ENCODE measurements around the gene UBQLN2.

Gene UBQLN2

GRCh38 chrX:56564164-56564885 is 898 bp downstream of the UBQLN2 start:
- peak overlapping the region; percentile 63 for H3K4me3 ChIP-seq (ENCODE audit: low read depth, low read length)
- TF ChIP-seq CTCF (IDR thresholded peaks at IDR 0.05; ENCODE audit: low read depth, low read length): no peak

- TF ChIP-seq CTCF (IDR thresholded peaks at IDR 0.05; ENCODE audit: low read depth, low read length): no peak
- peak overlapping the region; percentile 63 for H3K4me3 ChIP-seq (ENCODE audit: low read depth, low read length)
Measured at GRCh38 chrX:56564921-56565840, 1.8 kb downstream of the UBQLN2 start.

GRCh38 chrX:56569378-56570057 is 6.1 kb downstream of the UBQLN2 start:
- H3K4me3 ChIP-seq (ENCODE audit: low read depth, low read length): no peak overlapping the region
- TF ChIP-seq CTCF (IDR thresholded peaks at IDR 0.05; ENCODE audit: low read depth, low read length): no peak

GRCh38 chrX:56572975-56573374 is 9.5 kb downstream of the UBQLN2 start:
- TF ChIP-seq CTCF (IDR thresholded peaks at IDR 0.05; ENCODE audit: low read depth, low read length): no peak
- H3K4me3 ChIP-seq (ENCODE audit: low read depth, low read length): no peak overlapping the region

- H3K4me3 ChIP-seq (ENCODE audit: low read depth, low read length): no peak overlapping the region
- no peak for TF ChIP-seq CTCF (IDR thresholded peaks at IDR 0.05; ENCODE audit: low read depth, low read length)
Measured at GRCh38 chrX:56574861-56575260, 11.4 kb downstream of the UBQLN2 start.

- no peak for TF ChIP-seq CTCF (IDR thresholded peaks at IDR 0.05; ENCODE audit: low read depth, low read length)
- no peak overlapping the region for H3K4me3 ChIP-seq (ENCODE audit: low read depth, low read length)
Measured at GRCh38 chrX:56576721-56577120, 13.3 kb downstream of the UBQLN2 start.

Data from WI38 (cell line).